Keratinocyte (primary cell): ENCODE results near the gene TRIB2.

ENCODE experiments used
- EZH2 ChIP-seq: IDR thresholded peaks from one replicate; pipeline ENCODE4 v1.6.1; 2012; ENCODE audit warnings: inconsistent platforms, mild to moderate bottlenecking, low read length, moderate library complexity
- TF ChIP-seq, protein P1 (sequence below), 3 experiments: IDR thresholded peaks in 1 of 3; conservative IDR thresholded peaks in 1 of 3; optimal IDR thresholded peaks in 1 of 3; 2 replicates in 2 of 3; 3 replicates in 1 of 3; pipeline versions ENCODE3 to v1.5.1; 2011; ENCODE audit warnings: low read length in 3 of 3, mild to moderate bottlenecking in 3 of 3, moderate library complexity in 2 of 3, control low read depth in 1 of 3, inconsistent platforms in 1 of 3; ENCODE audit not compliant: insufficient read depth in 2 of 3; ENCODE audit errors: extremely low read depth in 1 of 3

GRCh38 chr2:12684471-12684936 lies 32.2 kb upstream of the TRIB2 start:
- TF ChIP-seq, protein P1, sequence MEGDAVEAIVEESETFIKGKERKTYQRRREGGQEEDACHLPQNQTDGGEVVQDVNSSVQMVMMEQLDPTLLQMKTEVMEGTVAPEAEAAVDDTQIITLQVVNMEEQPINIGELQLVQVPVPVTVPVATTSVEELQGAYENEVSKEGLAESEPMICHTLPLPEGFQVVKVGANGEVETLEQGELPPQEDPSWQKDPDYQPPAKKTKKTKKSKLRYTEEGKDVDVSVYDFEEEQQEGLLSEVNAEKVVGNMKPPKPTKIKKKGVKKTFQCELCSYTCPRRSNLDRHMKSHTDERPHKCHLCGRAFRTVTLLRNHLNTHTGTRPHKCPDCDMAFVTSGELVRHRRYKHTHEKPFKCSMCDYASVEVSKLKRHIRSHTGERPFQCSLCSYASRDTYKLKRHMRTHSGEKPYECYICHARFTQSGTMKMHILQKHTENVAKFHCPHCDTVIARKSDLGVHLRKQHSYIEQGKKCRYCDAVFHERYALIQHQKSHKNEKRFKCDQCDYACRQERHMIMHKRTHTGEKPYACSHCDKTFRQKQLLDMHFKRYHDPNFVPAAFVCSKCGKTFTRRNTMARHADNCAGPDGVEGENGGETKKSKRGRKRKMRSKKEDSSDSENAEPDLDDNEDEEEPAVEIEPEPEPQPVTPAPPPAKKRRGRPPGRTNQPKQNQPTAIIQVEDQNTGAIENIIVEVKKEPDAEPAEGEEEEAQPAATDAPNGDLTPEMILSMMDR (optimal IDR thresholded peaks at IDR 0.05 in 1 of 3, IDR thresholded peaks at IDR 0.05 in 1 of 3, conservative IDR thresholded peaks at IDR 0.05 in 1 of 3; ENCODE audit: extremely low read depth in 1 of 3, insufficient read depth in 2 of 3, low read length in 3 of 3) = no peak
- TF ChIP-seq EZH2 = no peak
